Hepatic stellate cell (primary cell): ENCODE measurements around the gene PIERCE2.
A peak's percentile ranks its signal among the peaks of the same experiment; 100 is the strongest.
"Not testable (repeated sequence)": the region's sequence is repeated elsewhere in the genome, so short reads cannot be mapped to it uniquely, and the experiment has no call there.

ENCODE experiments used
- DNase-seq: peaks from one replicate; pipeline ENCODE4 v3.0.0; 2011; ENCODE audit warnings: low spot score

Gene PIERCE2

DNA sequence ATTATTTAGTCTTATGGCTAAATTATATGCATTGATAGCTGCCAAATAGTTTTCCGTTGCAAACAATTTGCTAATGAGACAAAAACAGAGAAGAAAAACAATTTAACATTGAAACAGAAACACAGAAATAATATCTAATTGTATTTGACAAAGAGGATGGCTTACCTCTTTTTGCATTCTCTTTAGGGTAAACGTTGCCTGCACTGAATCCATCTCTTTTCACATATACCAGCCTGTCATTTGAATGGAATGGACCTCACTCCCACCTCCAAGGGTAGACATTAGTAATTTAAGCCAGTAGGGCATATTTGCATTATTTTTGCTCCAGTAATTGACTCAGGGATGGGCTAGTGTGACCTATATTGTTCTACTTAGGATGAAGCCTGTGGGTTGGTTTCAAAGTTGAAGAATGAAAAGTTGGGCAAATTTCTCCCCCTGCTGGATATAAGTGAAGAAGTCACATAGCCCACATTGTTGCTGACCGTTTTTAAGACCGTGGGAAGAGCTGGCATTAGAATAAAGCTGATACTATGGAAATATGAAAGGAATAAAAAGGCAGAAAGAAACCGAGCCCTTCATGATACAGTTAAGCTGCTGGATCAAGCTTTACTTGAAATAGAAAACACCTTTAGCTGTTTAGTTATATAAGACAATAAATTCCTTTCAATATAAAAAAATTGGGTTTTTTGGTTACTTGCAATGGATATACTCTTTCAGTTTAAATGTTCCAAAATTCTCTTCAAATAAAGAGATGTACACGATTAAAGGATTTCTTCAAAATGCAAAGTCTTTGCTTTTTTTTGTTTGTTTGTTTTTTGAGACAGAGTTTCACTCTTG lies 26.9 kb downstream of the PIERCE2 start:
- peak; percentile 60 for DNase-seq

DNA sequence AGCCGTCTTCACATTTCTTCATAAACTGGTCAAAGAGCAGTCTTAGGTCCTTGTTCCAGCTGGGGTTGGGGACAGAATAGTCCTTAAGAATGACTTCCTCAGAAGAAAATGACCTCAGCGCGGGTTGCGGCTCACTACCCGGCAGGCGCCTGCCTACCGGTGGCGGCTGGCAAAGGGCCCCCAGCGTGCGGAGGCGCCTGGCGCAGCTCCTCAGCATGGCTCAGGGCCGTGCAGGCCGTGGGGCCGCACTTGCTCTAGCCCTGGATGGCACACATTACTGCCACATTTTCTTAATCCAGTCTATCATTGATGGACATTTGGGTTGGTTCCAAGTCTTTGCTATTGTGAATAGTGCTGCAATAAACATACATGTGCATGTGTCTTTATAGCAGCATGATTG lies 34.8 kb downstream of the PIERCE2 start:
- not testable (repeated sequence) for DNase-seq

DNA sequence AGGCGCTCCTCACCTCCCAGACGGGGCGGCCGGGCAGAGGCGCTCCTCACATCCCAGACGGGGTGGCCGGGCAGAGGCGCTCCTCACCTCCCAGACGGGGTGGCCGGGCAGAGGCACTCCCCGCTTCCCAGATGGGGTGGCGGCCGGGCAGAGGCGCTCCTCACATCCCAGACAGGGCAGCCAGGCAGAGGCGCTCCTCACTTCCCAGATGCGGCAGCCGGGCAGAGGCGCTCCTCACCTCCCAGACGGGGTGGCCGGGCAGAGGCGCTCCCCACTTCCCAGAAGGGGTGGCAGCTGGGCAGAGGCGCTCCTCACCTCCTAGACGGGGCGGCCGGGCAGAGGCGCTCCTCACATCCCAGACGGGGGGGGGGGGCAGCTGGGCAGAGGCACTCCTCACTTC lies 37.6 kb downstream of the PIERCE2 start:
- DNase-seq: not testable (repeated sequence)

DNA sequence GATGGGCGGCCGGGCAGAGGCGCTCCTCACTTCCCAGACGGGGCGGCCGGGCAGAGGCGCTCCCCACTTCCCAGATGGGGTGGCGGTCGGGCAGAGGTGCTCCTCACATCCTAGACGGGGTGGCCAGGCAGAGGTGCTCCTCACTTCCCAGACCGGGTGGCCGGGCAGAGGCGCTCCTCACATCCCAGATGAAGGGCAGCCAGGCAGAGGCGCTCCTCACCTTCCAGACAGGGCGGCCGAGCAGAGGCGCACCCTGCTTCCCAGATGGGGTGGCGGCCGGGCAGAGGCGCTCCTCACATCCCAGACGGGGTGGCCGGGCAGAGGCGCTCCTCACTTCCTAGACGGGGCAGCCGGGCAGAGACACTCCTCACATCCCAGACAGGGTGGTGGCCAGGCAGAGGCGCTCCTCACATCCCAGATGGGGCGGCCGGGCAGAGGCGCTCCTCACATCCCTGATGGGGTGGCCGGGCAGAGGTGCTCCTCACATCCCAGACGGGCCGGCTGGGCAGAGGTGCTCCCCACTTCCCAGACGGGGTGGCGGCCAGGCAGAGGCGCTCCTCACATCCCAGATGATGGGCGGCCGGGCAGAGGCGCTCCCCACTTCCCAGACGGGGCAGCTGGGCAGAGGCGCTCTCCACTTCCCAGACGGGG lies 38.2 kb downstream of the PIERCE2 start:
- DNase-seq: not testable (repeated sequence)

DNA sequence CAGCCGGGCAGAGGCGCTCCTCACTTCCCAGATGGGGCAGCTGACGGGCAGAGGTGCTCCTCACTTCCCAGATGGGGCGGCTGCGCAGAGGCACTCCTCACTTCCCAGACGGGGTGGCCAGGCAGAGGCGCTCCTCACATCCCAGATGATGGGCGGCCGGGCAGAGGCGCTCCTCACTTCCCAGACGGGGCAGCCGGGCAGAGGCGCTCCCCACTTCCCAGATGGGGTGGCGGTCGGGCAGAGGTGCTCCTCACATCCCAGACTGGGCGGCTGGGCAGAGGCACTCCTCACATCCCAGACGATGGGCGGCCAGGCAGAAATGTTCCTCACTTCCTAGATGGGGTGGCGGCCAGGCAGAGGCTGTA lies 38.7 kb downstream of the PIERCE2 start:
- DNase-seq: not testable (repeated sequence)

DNA sequence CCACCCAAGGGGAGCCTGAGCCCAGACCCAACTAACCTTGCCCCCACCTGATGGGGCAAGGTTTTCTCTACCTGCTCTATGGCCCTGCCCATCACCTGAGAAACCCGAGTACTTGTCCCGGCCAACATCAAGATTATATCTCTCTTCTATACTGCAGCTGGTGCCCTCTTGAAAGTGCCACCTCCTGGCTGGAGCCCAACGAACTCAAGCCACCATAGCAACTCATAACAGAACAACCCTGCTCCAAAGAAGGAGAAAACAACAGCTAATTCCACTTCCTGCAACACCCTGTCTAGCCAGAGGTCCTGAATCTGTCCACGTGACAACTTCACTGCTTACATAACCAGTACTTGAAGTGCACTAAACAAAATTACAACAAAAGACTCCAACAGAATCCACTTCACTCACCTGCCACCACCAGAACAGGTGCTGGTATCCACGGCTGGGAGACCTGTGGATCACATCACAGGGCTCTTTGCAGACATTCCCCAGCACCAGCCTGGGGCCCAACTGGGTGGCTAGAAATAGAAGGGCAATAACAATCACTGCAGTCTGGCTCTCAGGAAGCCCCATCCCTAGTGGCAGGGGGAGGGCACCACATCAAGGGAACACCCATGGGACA lies 49.2 kb downstream of the PIERCE2 start:
- DNase-seq: no peak

DNA sequence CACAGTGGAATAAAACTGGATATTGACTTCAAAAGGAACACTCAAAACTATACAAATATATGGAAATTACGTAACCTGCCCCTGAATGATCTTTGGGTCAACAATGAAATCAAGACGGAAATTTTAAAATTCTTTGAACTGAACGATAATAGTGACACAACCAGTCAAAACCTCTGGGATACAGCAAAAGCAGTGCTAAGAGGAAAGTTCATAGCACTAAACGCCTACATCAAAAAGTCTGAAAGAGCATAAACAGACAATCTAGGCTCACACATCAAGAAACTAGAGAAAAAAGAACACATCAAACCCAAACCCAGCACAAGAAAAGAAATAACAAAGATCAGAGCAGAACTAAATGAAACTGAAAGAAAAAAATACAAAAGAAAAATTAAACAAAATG lies 53.2 kb downstream of the PIERCE2 start:
- no peak for DNase-seq

DNA sequence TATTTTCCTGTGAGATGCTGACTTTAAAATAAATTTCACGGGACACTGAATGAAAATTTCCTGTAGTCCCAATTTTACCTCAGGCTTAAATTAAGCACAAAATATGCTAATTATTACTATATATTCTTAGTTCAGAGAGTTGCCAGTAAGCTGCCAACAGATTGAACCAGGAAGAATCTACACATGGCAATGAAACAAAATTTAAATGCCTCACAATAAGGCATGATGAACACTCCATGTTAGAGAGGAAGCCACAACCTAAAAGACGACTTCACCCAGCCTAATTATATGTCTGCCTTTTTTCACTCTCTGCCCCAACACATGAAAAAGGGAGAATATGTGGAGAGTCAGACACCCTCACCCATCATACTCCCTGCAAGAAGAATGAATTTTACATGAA lies 60.0 kb downstream of the PIERCE2 start:
- DNase-seq: no peak
